ENCODE measurements around the gene TPSD1.

The TPSD1 gene

GRCh38 chr16:1222553-1223354 is 33.1 kb upstream of the TPSD1 start:
- no peak for ATAC-seq (ENCODE audit: insufficient read depth, low read depth)
- Histone ChIP-seq H4K20me1 (ENCODE audit: insufficient read depth, low read length) (peaks cover 13% of the 10 kb centered on the region), H3K36me3 (ENCODE audit: insufficient read depth, low read length) (no peaks in the 10 kb centered on the region), H3K79me2 (ENCODE audit: insufficient read depth, low read length) (no peaks in the 10 kb centered on the region), H3K9me3 (ENCODE audit: insufficient read depth, low read length, severe bottlenecking) (no peaks in the 10 kb centered on the region), H3K9ac (ENCODE audit: low read depth, low read length) (no peak overlapping the region), H2AFZ (ENCODE audit: low read depth, low read length) (no peak overlapping the region), H3K4me2 (ENCODE audit: insufficient read depth, low read length) (no peak overlapping the region), H3K27me3 (ENCODE audit: insufficient read depth, low read length, poor library complexity) (no peaks in the 10 kb centered on the region), H3K4me3 (ENCODE audit: low read depth in 1 of 2, low read length in 2 of 2) (no peak overlapping the region), H3K27ac (ENCODE audit: low read length) (no peak overlapping the region), H3K4me1 (ENCODE audit: insufficient read depth, low read length) (no peaks in the 10 kb centered on the region)
- no peak for DNase-seq
- TF ChIP-seq EZH2 (IDR thresholded peaks at IDR 0.05; ENCODE audit: borderline replicate concordance, low read depth, low read length, severe bottlenecking) (no peak), CTCF (IDR thresholded peaks at IDR 0.05; ENCODE audit: borderline replicate concordance, extremely low read depth, low read length, poor library complexity, severe bottlenecking) (no peak)

DNA sequence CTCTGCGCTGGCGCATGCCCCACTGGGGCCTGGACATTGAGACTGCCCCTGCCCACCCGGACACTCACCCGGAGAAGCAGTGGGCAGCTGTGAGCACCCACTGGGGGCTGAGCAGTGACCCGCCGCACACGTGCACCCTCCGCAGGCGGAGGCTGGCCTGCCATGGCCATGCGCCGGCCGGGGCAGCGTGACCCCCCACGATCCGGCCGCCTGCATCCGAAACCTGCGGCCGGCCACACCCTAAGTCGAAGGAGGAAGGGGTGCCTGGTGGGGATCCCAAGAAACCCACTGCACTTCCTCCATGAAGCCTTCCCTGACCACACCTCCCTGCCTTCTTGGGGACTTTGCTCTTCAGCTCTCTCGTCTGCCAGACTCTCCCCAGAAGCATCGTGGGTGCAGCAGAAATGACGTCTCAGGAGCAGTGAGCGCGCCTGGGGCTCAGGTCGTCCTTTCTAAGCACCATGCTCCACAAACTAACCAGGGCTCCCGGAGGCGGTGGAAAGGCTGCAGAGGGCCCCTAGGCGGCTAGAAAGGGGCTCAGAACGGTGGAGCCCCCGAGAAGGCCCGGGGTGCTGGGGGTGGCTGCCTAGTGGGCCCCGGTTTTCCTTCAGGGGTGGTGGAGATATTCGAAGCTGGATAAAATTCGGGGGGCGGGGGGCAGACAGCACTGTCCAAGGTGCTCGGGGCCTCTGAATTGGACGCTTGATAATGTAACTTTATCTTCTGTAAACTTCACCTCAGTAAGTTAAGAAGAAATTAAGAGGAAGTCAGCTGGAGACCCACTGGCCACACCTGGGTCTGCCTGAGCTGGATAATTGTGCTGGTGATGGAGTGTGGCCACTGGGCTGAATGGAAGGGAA is 32.3 kb upstream of the TPSD1 start:
- peaks cover 13% of the 10 kb centered on the region; the same call in 1 of the 2 replicates for H4K20me1 ChIP-seq (ENCODE audit: insufficient read depth, low read length)
- H3K4me2 ChIP-seq (ENCODE audit: insufficient read depth, low read length), result no peak overlapping the region
- no peaks in the 10 kb centered on the region for H3K36me3 ChIP-seq (ENCODE audit: insufficient read depth, low read length)
- H3K4me1 ChIP-seq (ENCODE audit: insufficient read depth, low read length), result no peaks in the 10 kb centered on the region
- no peaks in the 10 kb centered on the region for H3K9me3 ChIP-seq (ENCODE audit: insufficient read depth, low read length, severe bottlenecking)
- H2AFZ ChIP-seq (ENCODE audit: low read depth, low read length), result no peak overlapping the region
- no peaks in the 10 kb centered on the region for H3K79me2 ChIP-seq (ENCODE audit: insufficient read depth, low read length)
- no peak for TF ChIP-seq EZH2 (IDR thresholded peaks at IDR 0.05; ENCODE audit: borderline replicate concordance, low read depth, low read length, severe bottlenecking)
- TF ChIP-seq CTCF (IDR thresholded peaks at IDR 0.05; ENCODE audit: borderline replicate concordance, extremely low read depth, low read length, poor library complexity, severe bottlenecking), result no peak
- H3K9ac ChIP-seq (ENCODE audit: low read depth, low read length), result no peak overlapping the region
- no peak for DNase-seq
- no peaks in the 10 kb centered on the region for H3K27me3 ChIP-seq (ENCODE audit: insufficient read depth, low read length, poor library complexity)
- no peak overlapping the region for H3K4me3 ChIP-seq (ENCODE audit: low read depth in 1 of 2, low read length in 2 of 2)
- H3K27ac ChIP-seq (ENCODE audit: low read length), result no peak overlapping the region
- ATAC-seq (ENCODE audit: insufficient read depth, low read depth), result no peak

DNA sequence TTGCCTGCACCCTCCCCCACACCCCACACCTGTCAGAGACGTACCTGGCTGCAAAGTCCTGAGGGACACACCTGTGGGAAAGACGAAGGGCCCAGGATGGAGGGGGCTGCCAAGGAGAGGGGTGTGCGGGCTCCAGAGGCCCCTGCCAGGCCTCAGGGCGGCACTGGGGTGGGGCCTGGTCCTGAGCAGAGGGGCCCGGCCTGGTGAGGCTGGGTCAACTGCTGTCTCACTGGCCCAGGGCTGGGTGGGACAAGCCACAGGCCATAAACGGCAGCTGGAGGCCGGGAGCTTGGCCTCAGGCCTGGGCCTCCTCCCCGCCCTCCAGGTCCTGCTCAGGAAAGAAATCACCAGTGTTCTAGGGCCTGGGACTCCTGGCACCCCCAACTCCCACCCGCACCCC is 31.3 kb upstream of the TPSD1 start:
- H4K20me1 ChIP-seq (ENCODE audit: insufficient read depth, low read length), result peaks cover 9% of the 10 kb centered on the region; the same call in 1 of the 2 replicates
- no peaks in the 10 kb centered on the region for H3K27me3 ChIP-seq (ENCODE audit: insufficient read depth, low read length, poor library complexity)
- TF ChIP-seq CTCF (IDR thresholded peaks at IDR 0.05; ENCODE audit: borderline replicate concordance, extremely low read depth, low read length, poor library complexity, severe bottlenecking) (no peak), EZH2 (IDR thresholded peaks at IDR 0.05; ENCODE audit: borderline replicate concordance, low read depth, low read length, severe bottlenecking) (no peak)
- H3K9me3 ChIP-seq (ENCODE audit: insufficient read depth, low read length, severe bottlenecking), result no peaks in the 10 kb centered on the region
- H3K4me3 ChIP-seq (ENCODE audit: low read depth in 1 of 2, low read length in 2 of 2), result no peak overlapping the region
- no peaks in the 10 kb centered on the region for H3K4me1 ChIP-seq (ENCODE audit: insufficient read depth, low read length)
- no peak overlapping the region for H2AFZ ChIP-seq (ENCODE audit: low read depth, low read length)
- ATAC-seq (ENCODE audit: insufficient read depth, low read depth) (no peak), DNase-seq (no peak)
- H3K9ac ChIP-seq (ENCODE audit: low read depth, low read length), result no peak overlapping the region
- H3K79me2 ChIP-seq (ENCODE audit: insufficient read depth, low read length), result no peaks in the 10 kb centered on the region
- no peaks in the 10 kb centered on the region for H3K36me3 ChIP-seq (ENCODE audit: insufficient read depth, low read length)
- H3K27ac ChIP-seq (ENCODE audit: low read length), result no peak overlapping the region
- H3K4me2 ChIP-seq (ENCODE audit: insufficient read depth, low read length), result no peak overlapping the region
